ENCODE measurements around the gene KNSTRN.

KNSTRN gene

DNA sequence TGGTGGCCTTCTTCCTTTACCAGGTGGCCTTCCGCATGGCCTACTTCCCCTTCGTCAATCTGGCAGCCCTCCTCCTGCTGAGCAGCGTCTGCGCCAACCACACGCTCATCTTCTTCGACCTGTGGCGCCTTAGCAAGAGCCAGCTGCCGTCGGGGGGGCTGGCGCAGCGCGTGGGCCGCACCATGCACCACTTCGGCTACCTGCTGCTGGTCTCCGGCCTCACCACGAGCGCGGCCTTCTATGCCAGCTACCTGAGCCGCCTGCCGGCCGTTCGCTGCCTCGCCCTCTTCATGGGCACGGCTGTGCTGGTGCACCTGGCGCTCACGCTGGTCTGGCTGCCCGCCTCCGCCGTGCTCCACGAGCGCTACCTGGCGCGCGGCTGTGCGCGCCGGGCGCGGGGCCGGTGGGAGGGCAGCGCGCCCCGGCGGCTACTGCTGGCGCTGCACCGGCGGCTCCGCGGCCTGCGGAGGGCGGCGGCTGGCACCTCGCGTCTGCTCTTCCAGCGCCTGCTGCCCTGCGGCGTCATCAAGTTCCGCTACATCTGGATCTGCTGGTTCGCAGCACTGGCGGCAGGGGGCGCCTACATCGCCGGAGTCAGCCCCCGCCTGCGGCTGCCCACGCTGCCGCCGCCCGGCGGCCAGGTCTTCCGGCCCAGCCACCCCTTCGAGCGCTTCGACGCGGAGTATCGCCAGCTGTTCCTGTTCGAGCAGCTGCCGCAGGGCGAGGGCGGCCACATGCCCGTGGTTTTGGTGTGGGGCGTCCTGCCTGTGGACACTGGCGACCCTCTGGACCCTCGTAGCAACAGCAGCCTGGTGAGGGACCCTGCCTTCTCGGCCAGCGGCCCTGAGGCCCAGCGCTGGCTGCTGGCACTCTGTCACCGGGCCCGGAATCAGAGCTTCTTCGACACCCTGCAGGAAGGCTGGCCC is 14.6 kb upstream of the KNSTRN start (continued):
- TF ChIP-seq, protein P1, sequence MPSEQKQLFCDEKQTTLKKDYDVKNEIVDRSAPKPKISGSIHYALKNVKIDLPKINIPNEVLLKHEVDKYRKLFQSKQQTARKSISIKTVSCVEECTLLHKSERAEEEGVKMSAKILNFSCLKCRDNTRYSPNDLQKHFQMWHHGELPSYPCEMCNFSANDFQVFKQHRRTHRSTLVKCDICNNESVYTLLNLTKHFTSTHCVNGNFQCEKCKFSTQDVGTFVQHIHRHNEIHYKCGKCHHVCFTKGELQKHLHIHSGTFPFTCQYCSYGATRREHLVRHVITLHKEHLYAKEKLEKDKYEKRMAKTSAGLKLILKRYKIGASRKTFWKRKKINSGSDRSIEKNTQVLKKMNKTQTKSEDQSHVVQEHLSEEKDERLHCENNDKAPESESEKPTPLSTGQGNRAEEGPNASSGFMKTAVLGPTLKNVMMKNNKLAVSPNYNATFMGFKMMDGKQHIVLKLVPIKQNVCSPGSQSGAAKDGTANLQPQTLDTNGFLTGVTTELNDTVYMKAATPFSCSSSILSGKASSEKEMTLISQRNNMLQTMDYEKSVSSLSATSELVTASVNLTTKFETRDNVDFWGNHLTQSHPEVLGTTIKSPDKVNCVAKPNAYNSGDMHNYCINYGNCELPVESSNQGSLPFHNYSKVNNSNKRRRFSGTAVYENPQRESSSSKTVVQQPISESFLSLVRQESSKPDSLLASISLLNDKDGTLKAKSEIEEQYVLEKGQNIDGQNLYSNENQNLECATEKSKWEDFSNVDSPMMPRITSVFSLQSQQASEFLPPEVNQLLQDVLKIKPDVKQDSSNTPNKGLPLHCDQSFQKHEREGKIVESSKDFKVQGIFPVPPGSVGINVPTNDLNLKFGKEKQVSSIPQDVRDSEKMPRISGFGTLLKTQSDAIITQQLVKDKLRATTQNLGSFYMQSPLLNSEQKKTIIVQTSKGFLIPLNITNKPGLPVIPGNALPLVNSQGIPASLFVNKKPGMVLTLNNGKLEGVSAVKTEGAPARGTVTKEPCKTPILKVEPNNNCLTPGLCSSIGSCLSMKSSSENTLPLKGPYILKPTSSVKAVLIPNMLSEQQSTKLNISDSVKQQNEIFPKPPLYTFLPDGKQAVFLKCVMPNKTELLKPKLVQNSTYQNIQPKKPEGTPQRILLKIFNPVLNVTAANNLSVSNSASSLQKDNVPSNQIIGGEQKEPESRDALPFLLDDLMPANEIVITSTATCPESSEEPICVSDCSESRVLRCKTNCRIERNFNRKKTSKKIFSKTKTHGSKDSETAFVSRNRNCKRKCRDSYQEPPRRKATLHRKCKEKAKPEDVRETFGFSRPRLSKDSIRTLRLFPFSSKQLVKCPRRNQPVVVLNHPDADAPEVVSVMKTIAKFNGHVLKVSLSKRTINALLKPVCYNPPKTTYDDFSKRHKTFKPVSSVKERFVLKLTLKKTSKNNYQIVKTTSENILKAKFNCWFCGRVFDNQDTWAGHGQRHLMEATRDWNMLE (tag by site-specific recombination; conservative IDR thresholded peaks at IDR 0.05; ENCODE audit: low read depth) = no peak
- TF ChIP-seq, protein P2, sequence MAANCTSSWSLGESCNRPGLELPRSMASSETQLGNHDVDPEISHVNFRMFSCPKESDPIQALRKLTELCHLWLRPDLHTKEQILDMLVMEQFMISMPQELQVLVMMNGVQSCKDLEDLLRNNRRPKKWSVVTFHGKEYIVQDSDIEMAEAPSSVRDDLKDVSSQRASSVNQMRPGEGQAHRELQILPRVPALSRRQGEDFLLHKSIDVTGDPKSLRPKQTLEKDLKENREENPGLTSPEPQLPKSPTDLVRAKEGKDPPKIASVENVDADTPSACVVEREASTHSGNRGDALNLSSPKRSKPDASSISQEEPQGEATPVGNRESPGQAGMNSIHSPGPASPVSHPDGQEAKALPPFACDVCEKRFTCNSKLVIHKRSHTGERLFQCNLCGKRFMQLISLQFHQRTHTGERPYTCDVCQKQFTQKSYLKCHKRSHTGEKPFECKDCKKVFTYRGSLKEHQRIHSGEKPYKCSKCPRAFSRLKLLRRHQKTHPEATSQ (tag by site-specific recombination; IDR thresholded peaks at IDR 0.05) = 0 out of 2 replicates have a peak, but pooled peaks have one; percentile 20
- TF ChIP-seq KLF1 (tag by site-specific recombination; IDR thresholded peaks at IDR 0.05) (peak; percentile 34; the same call in 1 of the 2 replicates), KLF8 (tag by site-specific recombination; IDR thresholded peaks at IDR 0.05) (peak; percentile 38; the same call in 1 of the 2 replicates), ZNF341 (tag by site-specific recombination; IDR thresholded peaks at IDR 0.05; ENCODE audit: low read depth) (peak; percentile 88), ZNF473 (tag by site-specific recombination; IDR thresholded peaks at IDR 0.05) (no peak), ZBTB17 (tag by site-specific recombination; IDR thresholded peaks at IDR 0.05) (0 out of 2 replicates have a peak, but pooled peaks have one; percentile 30), ZNF768 (tag by site-specific recombination; IDR thresholded peaks at IDR 0.05) (no peak), ZNF785 (tag by site-specific recombination; IDR thresholded peaks at IDR 0.05) (no peak), ZFHX2 (tag by site-specific recombination; conservative IDR thresholded peaks at IDR 0.05) (peak; percentile 94), ZNF2 (tag by site-specific recombination; IDR thresholded peaks at IDR 0.05) (peak; percentile 29; the same call in 1 of the 2 replicates), ZNF133 (tag by site-specific recombination; IDR thresholded peaks at IDR 0.05) (no peak), SP7 (tag by site-specific recombination; IDR thresholded peaks at IDR 0.05) (peak; percentile 54), ZNF600 (tag by site-specific recombination; IDR thresholded peaks at IDR 0.05) (peak; percentile 33), ZEB2 (tag by site-specific recombination; IDR thresholded peaks at IDR 0.05) (0 out of 2 replicates have a peak, but pooled peaks have one; percentile 61)
- TF ChIP-seq, protein P3, sequence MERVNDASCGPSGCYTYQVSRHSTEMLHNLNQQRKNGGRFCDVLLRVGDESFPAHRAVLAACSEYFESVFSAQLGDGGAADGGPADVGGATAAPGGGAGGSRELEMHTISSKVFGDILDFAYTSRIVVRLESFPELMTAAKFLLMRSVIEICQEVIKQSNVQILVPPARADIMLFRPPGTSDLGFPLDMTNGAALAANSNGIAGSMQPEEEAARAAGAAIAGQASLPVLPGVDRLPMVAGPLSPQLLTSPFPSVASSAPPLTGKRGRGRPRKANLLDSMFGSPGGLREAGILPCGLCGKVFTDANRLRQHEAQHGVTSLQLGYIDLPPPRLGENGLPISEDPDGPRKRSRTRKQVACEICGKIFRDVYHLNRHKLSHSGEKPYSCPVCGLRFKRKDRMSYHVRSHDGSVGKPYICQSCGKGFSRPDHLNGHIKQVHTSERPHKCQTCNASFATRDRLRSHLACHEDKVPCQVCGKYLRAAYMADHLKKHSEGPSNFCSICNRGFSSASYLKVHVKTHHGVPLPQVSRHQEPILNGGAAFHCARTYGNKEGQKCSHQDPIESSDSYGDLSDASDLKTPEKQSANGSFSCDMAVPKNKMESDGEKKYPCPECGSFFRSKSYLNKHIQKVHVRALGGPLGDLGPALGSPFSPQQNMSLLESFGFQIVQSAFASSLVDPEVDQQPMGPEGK (tag by site-specific recombination; IDR thresholded peaks at IDR 0.05) = peak; percentile 78
- TF ChIP-seq, protein P4, sequence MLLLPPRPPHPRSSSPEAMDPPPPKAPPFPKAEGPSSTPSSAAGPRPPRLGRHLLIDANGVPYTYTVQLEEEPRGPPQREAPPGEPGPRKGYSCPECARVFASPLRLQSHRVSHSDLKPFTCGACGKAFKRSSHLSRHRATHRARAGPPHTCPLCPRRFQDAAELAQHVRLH (tag by site-specific recombination; IDR thresholded peaks at IDR 0.05) = no peak
- TF ChIP-seq, protein P5, sequence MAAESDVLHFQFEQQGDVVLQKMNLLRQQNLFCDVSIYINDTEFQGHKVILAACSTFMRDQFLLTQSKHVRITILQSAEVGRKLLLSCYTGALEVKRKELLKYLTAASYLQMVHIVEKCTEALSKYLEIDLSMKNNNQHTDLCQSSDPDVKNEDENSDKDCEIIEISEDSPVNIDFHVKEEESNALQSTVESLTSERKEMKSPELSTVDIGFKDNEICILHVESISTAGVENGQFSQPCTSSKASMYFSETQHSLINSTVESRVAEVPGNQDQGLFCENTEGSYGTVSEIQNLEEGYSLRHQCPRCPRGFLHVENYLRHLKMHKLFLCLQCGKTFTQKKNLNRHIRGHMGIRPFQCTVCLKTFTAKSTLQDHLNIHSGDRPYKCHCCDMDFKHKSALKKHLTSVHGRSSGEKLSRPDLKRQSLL (tag by site-specific recombination; IDR thresholded peaks at IDR 0.05) = 0 out of 2 replicates have a peak, but pooled peaks have one; percentile 39
- TF ChIP-seq, protein P6, sequence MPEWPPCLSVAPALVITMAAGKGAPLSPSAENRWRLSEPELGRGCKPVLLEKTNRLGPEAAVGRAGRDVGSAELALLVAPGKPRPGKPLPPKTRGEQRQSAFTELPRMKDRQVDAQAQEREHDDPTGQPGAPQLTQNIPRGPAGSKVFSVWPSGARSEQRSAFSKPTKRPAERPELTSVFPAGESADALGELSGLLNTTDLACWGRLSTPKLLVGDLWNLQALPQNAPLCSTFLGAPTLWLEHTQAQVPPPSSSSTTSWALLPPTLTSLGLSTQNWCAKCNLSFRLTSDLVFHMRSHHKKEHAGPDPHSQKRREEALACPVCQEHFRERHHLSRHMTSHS (tag by site-specific recombination; IDR thresholded peaks at IDR 0.05) = no peak
- TF ChIP-seq, protein P7, sequence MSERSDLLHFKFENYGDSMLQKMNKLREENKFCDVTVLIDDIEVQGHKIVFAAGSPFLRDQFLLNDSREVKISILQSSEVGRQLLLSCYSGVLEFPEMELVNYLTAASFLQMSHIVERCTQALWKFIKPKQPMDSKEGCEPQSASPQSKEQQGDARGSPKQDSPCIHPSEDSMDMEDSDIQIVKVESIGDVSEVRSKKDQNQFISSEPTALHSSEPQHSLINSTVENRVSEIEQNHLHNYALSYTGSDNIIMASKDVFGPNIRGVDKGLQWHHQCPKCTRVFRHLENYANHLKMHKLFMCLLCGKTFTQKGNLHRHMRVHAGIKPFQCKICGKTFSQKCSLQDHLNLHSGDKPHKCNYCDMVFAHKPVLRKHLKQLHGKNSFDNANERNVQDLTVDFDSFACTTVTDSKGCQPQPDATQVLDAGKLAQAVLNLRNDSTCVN (tag by site-specific recombination; optimal IDR thresholded peaks at IDR 0.05) = peak; percentile 36
- TF ChIP-seq, protein P8, sequence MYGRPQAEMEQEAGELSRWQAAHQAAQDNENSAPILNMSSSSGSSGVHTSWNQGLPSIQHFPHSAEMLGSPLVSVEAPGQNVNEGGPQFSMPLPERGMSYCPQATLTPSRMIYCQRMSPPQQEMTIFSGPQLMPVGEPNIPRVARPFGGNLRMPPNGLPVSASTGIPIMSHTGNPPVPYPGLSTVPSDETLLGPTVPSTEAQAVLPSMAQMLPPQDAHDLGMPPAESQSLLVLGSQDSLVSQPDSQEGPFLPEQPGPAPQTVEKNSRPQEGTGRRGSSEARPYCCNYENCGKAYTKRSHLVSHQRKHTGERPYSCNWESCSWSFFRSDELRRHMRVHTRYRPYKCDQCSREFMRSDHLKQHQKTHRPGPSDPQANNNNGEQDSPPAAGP (tag by site-specific recombination; IDR thresholded peaks at IDR 0.05) = peak; percentile 65
